ENCODE results near the gene B3GAT1.

B3GAT1 gene

DNA sequence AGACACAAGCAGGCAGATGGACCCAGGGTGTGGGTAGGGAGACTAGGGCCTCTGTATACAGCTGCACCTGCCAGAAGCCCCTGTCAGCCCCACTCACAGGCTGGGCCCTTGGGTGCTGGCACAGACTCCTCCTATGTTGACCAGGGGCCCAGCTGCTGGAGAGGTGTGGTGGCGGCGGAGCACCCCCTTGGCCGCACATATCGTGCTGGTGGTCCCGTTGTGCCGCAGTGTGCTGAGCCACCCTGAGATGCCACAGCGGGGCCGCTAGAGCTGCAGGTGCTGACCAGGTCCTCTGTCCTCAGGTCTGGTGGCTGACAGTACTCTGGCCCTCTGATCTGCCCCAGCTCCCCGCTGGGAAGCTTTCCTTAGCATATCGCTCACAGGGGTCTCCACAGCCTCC, 30.2 kb upstream of the B3GAT1 start:
- H3K4me1 Mint-ChIP-seq = no peaks in the 10 kb centered on the region
- no peak overlapping the region for H3K27ac Mint-ChIP-seq
- no peaks in the 10 kb centered on the region for H3K9me3 Mint-ChIP-seq
- no peaks in the 10 kb centered on the region for H3K36me3 Mint-ChIP-seq (ENCODE audit: low read depth)
- TF ChIP-seq, protein P1, sequence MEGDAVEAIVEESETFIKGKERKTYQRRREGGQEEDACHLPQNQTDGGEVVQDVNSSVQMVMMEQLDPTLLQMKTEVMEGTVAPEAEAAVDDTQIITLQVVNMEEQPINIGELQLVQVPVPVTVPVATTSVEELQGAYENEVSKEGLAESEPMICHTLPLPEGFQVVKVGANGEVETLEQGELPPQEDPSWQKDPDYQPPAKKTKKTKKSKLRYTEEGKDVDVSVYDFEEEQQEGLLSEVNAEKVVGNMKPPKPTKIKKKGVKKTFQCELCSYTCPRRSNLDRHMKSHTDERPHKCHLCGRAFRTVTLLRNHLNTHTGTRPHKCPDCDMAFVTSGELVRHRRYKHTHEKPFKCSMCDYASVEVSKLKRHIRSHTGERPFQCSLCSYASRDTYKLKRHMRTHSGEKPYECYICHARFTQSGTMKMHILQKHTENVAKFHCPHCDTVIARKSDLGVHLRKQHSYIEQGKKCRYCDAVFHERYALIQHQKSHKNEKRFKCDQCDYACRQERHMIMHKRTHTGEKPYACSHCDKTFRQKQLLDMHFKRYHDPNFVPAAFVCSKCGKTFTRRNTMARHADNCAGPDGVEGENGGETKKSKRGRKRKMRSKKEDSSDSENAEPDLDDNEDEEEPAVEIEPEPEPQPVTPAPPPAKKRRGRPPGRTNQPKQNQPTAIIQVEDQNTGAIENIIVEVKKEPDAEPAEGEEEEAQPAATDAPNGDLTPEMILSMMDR (IDR thresholded peaks at IDR 0.05; ENCODE audit: unreplicated experiment in 3 of 3) = no peak
- H3K27me3 Mint-ChIP-seq (ENCODE audit: low read depth) = peaks cover 44% of the 10 kb centered on the region
- H3K4me3 Mint-ChIP-seq = no peak overlapping the region

DNA sequence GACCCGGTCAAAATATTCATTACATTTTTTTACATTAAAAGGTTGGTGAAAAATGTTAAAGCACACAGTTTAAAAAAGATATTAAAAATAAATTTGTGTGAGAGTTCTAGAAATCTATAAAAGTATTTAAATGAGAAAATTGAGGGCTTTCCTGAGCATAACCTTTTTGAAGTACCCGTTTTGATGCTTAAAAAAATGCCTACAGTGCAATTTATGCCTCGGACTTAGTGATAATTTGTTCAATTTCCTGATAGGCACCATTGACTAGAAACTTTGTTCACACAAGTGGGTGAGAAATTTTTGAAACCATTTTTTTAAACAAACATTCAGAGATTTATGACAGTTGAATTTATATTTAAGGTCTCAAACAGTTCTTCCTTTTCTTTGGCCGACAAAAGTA, 29.7 kb upstream of the B3GAT1 start:
- H3K9me3 Mint-ChIP-seq = no peaks in the 10 kb centered on the region
- H3K36me3 Mint-ChIP-seq (ENCODE audit: low read depth) = no peaks in the 10 kb centered on the region
- no peak overlapping the region for H3K4me3 Mint-ChIP-seq
- H3K27me3 Mint-ChIP-seq (ENCODE audit: low read depth) = peaks cover 41% of the 10 kb centered on the region
- TF ChIP-seq, protein P1 (IDR thresholded peaks at IDR 0.05; ENCODE audit: unreplicated experiment in 3 of 3) = no peak
- no peak overlapping the region for H3K27ac Mint-ChIP-seq
- H3K4me1 Mint-ChIP-seq = no peaks in the 10 kb centered on the region

DNA sequence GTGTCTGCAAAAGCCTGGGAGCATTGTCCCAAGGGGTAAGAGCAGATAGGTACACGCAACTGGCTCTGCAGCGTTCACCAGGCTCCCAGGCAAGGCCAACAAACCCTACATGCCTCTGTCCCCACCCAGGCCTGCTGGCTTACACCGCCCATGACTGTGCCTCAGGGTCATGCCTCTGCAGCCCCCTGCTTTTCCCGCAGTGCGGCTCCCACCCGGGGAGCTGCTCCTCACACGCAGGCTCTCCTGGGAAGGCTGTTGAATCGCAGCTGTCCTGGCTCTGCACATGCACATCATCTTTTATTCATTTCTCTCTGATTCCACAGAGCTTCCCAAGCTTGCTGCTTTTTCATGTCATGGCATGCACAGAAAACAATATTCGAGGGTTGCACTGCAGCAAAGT, 29.2 kb upstream of the B3GAT1 start:
- Mint-ChIP-seq H3K4me3 (no peak overlapping the region), H3K27me3 (ENCODE audit: low read depth) (peaks cover 40% of the 10 kb centered on the region), H3K9me3 (no peaks in the 10 kb centered on the region), H3K36me3 (ENCODE audit: low read depth) (no peaks in the 10 kb centered on the region), H3K4me1 (no peaks in the 10 kb centered on the region), H3K27ac (no peak overlapping the region)
- TF ChIP-seq, protein P1 (IDR thresholded peaks at IDR 0.05; ENCODE audit: unreplicated experiment in 3 of 3) = no peak

DNA sequence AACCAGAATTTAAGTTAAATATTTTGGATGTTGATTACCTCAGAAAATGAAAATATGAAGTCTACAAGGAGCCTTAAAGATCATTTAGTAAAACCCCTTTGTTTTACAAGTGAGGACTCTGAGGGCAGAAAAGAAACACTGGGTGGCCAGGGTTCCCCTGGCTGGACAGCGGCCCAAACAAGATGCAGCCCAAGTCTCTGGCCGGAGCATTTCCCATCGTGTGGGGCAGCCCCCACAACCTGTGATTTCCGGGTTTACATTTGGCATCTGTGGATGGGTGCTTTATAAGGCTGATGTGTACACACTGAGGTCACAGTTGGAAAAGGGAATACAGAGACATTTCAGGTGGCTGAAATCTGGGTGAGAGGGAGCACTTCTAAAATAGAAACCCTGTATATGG, 28.8 kb upstream of the B3GAT1 start:
- Mint-ChIP-seq H3K36me3 (ENCODE audit: low read depth) (no peaks in the 10 kb centered on the region), H3K9me3 (no peaks in the 10 kb centered on the region), H3K27me3 (ENCODE audit: low read depth) (peaks cover 35% of the 10 kb centered on the region), H3K27ac (no peak overlapping the region), H3K4me1 (no peaks in the 10 kb centered on the region), H3K4me3 (no peak overlapping the region)
- TF ChIP-seq, protein P1 (IDR thresholded peaks at IDR 0.05; ENCODE audit: unreplicated experiment in 3 of 3) = no peak

DNA sequence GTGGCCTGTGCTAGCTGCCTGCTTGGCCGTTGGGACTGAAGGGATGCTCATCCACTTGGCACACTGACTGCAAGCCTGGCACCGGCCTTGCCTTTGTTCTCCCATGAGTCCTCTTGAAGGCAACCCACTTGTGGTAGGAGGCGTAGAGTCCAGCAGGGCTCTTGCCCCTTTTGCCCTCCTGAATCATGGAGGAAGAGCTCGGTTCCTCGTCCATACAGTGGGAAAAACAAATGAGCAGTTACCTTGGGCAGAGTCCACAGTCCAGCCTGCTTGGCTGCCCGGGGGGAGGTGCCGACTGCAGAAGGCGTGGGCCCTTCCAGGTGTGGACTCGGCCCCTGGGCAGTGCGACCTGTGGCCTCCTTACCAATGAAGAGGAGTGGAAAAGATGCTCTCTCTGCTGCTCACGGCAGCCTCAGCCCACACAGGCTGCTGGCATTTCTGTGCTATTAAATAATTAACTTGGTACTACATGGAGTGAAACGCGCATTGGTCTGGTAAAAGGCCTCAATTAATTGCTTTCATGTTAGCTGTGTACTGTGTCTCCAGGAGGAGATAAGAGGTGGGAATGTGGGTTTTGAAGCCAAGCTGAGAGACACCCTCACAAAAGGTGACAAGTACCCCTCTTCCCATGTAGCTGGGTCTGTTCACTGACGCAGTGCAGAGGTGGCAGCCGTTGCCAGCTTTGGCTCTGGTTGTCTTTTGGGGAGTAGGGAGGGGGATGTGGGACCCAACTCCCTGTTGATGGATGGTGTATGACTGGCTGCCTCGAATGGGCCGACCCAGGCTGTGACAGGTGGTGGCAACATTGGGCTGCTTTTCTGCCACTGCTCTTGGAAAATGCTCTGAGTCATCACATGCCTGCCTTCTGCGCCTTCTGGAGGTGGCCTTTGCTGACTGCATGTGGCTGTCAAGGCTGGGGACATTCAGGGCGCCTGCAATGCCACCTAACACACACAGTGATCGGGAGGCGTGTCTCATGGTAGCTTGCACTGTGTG, 26.8 kb upstream of the B3GAT1 start:
- Mint-ChIP-seq H3K9me3 (no peaks in the 10 kb centered on the region), H3K4me3 (no peak overlapping the region), H3K27me3 (ENCODE audit: low read depth) (peaks cover 16% of the 10 kb centered on the region), H3K27ac (peak overlapping the region in 1 of 3 experiments; percentile 46), H3K36me3 (ENCODE audit: low read depth) (no peaks in the 10 kb centered on the region), H3K4me1 (no peaks in the 10 kb centered on the region)
- TF ChIP-seq, protein P1 (IDR thresholded peaks at IDR 0.05; ENCODE audit: unreplicated experiment in 3 of 3) = no peak

DNA sequence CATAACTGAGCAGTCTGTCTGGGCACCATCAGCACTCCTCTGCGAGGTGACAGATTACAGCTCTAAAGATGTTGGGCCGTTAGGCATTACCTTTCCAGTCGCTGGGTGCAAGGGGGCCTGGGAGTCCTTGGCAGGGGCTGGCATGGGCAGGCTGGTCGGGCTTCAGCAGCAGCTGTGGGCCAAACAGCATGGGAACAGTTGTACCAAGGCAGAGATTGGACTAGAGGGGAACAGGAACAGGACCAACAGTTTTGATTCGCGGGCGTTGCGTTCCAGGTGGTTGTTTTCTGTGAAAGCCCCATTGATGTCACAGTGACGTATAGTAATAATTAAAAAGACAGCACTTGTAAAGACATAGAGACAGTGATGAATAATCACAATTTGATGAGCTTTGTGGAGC, 25.8 kb upstream of the B3GAT1 start:
- no peaks in the 10 kb centered on the region for H3K4me1 Mint-ChIP-seq
- no peak overlapping the region for H3K4me3 Mint-ChIP-seq
- no peaks in the 10 kb centered on the region for H3K36me3 Mint-ChIP-seq (ENCODE audit: low read depth)
- no peaks in the 10 kb centered on the region for H3K9me3 Mint-ChIP-seq
- H3K27ac Mint-ChIP-seq = no peak overlapping the region
- H3K27me3 Mint-ChIP-seq (ENCODE audit: low read depth) = peaks cover 14% of the 10 kb centered on the region
- TF ChIP-seq, protein P1 (IDR thresholded peaks at IDR 0.05; ENCODE audit: unreplicated experiment in 3 of 3) = no peak
